Keratinocyte (primary cell): ENCODE results near the gene BCAS3.

Experiments used
- CTCF ChIP-seq, 3 experiments: IDR thresholded peaks in 1 of 3; conservative IDR thresholded peaks in 1 of 3; optimal IDR thresholded peaks in 1 of 3; 2 replicates in 2 of 3; 3 replicates in 1 of 3; pipeline versions ENCODE3 to v1.5.1; 2011; ENCODE audit warnings: low read length in 3 of 3, mild to moderate bottlenecking in 3 of 3, moderate library complexity in 2 of 3, control low read depth in 1 of 3, inconsistent platforms in 1 of 3; ENCODE audit not compliant: insufficient read depth in 2 of 3; ENCODE audit errors: extremely low read depth in 1 of 3
- EZH2 ChIP-seq: IDR thresholded peaks from one replicate; pipeline ENCODE4 v1.6.1; 2012; ENCODE audit warnings: inconsistent platforms, mild to moderate bottlenecking, low read length, moderate library complexity

- TF ChIP-seq EZH2 (no peak), CTCF (optimal IDR thresholded peaks at IDR 0.05 in 1 of 3, IDR thresholded peaks at IDR 0.05 in 1 of 3, conservative IDR thresholded peaks at IDR 0.05 in 1 of 3; ENCODE audit: extremely low read depth in 1 of 3, insufficient read depth in 2 of 3, low read length in 3 of 3) (no peak)
Observed at GRCh38 chr17:60802377-60802776, 124.7 kb downstream of the BCAS3 start.
